Peyer's patch (tissue), 4 donors: ENCODE results near the gene AKT1.

Experiments used
- POLR2A ChIP-seq, 2 donors: fragments of 450-650 bp; IDR thresholded peaks; one replicate each; pipeline ENCODE4 v1.5.1; 2017; ENCODE audit warnings: antibody characterized with exemption in 2 of 2, mild to moderate bottlenecking in 2 of 2, moderate library complexity in 2 of 2
- TF ChIP-seq, protein P1 (sequence below), 6 experiments: fragments of 450-650 bp in 4 of 6; fragments of 200-600 bp in 2 of 6; sonication (generic) in 1 of 6; IDR thresholded peaks; one replicate each; pipeline ENCODE4 v1.5.1; 2017 to 2019; ENCODE audit warnings: antibody characterized with exemption in 6 of 6, mild to moderate bottlenecking in 3 of 6, moderate library complexity in 1 of 6

DNA sequence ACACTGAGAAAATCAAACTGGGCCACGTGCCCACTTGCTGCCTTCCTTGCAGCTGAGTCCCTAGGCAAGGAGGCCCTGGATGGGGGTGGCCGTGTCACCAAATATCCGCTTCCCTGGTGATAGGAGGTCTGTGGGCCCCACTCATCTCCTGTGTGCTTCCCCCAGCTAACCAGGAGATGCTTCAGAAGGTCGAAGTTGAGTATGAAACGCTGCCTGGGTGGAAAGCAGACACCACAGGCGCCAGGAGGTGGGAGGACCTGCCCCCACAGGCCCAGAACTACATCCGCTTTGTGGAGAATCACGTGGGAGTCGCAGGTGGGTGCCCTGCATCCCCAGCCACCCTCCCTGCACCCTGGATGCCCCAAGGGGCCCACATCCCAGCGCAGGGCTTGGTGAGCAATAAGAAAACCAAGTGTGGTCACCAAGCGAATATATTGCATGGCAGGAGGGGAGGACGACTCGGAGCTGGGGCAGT lies 49.4 kb downstream of the AKT1 start:
- TF ChIP-seq, protein P1, sequence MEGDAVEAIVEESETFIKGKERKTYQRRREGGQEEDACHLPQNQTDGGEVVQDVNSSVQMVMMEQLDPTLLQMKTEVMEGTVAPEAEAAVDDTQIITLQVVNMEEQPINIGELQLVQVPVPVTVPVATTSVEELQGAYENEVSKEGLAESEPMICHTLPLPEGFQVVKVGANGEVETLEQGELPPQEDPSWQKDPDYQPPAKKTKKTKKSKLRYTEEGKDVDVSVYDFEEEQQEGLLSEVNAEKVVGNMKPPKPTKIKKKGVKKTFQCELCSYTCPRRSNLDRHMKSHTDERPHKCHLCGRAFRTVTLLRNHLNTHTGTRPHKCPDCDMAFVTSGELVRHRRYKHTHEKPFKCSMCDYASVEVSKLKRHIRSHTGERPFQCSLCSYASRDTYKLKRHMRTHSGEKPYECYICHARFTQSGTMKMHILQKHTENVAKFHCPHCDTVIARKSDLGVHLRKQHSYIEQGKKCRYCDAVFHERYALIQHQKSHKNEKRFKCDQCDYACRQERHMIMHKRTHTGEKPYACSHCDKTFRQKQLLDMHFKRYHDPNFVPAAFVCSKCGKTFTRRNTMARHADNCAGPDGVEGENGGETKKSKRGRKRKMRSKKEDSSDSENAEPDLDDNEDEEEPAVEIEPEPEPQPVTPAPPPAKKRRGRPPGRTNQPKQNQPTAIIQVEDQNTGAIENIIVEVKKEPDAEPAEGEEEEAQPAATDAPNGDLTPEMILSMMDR (IDR thresholded peaks at IDR 0.05): no peak
- TF ChIP-seq POLR2A (IDR thresholded peaks at IDR 0.05): no peak
